Measurements from ENCODE around the gene NOTCH2.

The NOTCH2 gene

GRCh38 chr1:119947468-119947867 lies 122.0 kb downstream of the NOTCH2 start:
- no peaks in the 10 kb centered on the region for H3K9me3 Mint-ChIP-seq (ENCODE audit: low read depth)
- no peak overlapping the region for H3K27ac Mint-ChIP-seq
- H3K4me1 Mint-ChIP-seq (ENCODE audit: low read depth) = no peaks in the 10 kb centered on the region
- H3K27me3 Mint-ChIP-seq = no peaks in the 10 kb centered on the region
- H3K4me3 Mint-ChIP-seq = no peak overlapping the region
- H3K36me3 Mint-ChIP-seq = peaks cover 8% of the 10 kb centered on the region

GRCh38 chr1:119946724-119947123 lies 122.7 kb downstream of the NOTCH2 start:
- no peaks in the 10 kb centered on the region for H3K27me3 Mint-ChIP-seq
- H3K9me3 Mint-ChIP-seq (ENCODE audit: low read depth) = no peaks in the 10 kb centered on the region
- peaks cover 8% of the 10 kb centered on the region for H3K36me3 Mint-ChIP-seq
- no peak overlapping the region for H3K4me3 Mint-ChIP-seq
- peaks cover 2% of the 10 kb centered on the region for H3K4me1 Mint-ChIP-seq (ENCODE audit: low read depth)
- no peak overlapping the region for H3K27ac Mint-ChIP-seq

- peaks cover 14% of the 10 kb centered on the region for H3K4me1 Mint-ChIP-seq (ENCODE audit: low read depth)
- H3K27me3 Mint-ChIP-seq = no peaks in the 10 kb centered on the region
- H3K36me3 Mint-ChIP-seq = peaks cover 15% of the 10 kb centered on the region
- H3K9me3 Mint-ChIP-seq (ENCODE audit: low read depth) = no peaks in the 10 kb centered on the region
- H3K27ac Mint-ChIP-seq = no peak overlapping the region
- no peak overlapping the region for H3K4me3 Mint-ChIP-seq
These were observed 126.2 kb downstream of the NOTCH2 start for GRCh38 chr1:119943216-119943615.

- H3K9me3 Mint-ChIP-seq (ENCODE audit: low read depth) = no peaks in the 10 kb centered on the region
- H3K4me3 Mint-ChIP-seq = no peak overlapping the region
- H3K27me3 Mint-ChIP-seq = no peaks in the 10 kb centered on the region
- peaks cover 14% of the 10 kb centered on the region for H3K4me1 Mint-ChIP-seq (ENCODE audit: low read depth)
- H3K27ac Mint-ChIP-seq = no peak overlapping the region
- peaks cover 23% of the 10 kb centered on the region for H3K36me3 Mint-ChIP-seq
These were observed 128.1 kb downstream of the NOTCH2 start for GRCh38 chr1:119941392-119941791.

DNA sequence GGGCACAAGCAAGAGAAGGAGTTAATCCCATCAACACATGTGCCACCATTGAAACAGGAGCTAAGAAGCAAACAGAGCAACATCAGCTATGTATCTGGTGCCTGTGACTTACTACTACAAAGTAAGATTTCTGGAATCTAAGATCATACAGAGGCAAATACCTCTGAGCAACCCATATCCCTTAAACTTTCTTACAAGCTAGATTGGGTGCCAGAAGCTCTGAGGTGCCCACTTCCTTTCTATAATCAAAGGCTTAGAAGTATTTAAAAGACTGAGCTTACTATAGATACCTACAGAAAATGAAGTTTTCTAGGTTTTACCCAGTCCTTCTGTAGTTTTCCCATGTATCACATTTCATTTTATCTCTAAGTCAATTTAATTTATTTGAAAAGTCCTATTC lies 128.8 kb downstream of the NOTCH2 start:
- Mint-ChIP-seq H3K4me1 (ENCODE audit: low read depth) (peaks cover 14% of the 10 kb centered on the region), H3K27me3 (no peaks in the 10 kb centered on the region), H3K27ac (no peak overlapping the region), H3K9me3 (ENCODE audit: low read depth) (no peaks in the 10 kb centered on the region), H3K36me3 (peaks cover 28% of the 10 kb centered on the region), H3K4me3 (no peak overlapping the region)

- Mint-ChIP-seq H3K27me3 (no peaks in the 10 kb centered on the region), H3K27ac (no peak overlapping the region)
These were observed 132.3 kb downstream of the NOTCH2 start for GRCh38 chr1:119937198-119937597.

DNA sequence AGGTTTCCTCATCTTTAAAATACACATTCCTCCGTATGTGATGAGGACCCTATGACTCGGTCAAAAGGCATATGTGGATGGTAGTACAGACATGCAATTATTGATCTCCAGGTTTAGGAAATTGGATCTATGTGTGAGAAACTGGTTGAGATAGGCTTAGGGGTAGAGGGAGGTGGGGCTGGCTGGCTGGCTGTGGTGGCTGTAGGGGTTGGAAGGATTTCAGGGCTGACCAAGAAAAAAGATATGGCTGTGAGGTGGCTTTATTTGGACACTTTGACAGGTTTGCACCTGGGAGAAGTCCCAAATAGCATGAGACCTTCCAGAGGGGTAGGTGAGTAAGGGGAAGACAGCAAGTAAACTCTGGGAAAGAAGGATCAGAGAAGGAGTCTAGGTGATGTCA lies 133.5 kb downstream of the NOTCH2 start:
- H3K9me3 Mint-ChIP-seq (ENCODE audit: low read depth) = no peaks in the 10 kb centered on the region
- H3K36me3 Mint-ChIP-seq = peaks cover 53% of the 10 kb centered on the region
- H3K27ac Mint-ChIP-seq = no peak overlapping the region
- no peak overlapping the region for H3K4me3 Mint-ChIP-seq
- no peaks in the 10 kb centered on the region for H3K27me3 Mint-ChIP-seq
- H3K4me1 Mint-ChIP-seq (ENCODE audit: low read depth) = peaks cover 5% of the 10 kb centered on the region

More at GRCh38 chr1:119937198-119937597, 132.3 kb downstream of the NOTCH2 start:
- no peak overlapping the region for H3K4me3 Mint-ChIP-seq
- no peaks in the 10 kb centered on the region for H3K9me3 Mint-ChIP-seq (ENCODE audit: low read depth)
- H3K4me1 Mint-ChIP-seq (ENCODE audit: low read depth) = peaks cover 14% of the 10 kb centered on the region
- peaks cover 57% of the 10 kb centered on the region for H3K36me3 Mint-ChIP-seq

DNA sequence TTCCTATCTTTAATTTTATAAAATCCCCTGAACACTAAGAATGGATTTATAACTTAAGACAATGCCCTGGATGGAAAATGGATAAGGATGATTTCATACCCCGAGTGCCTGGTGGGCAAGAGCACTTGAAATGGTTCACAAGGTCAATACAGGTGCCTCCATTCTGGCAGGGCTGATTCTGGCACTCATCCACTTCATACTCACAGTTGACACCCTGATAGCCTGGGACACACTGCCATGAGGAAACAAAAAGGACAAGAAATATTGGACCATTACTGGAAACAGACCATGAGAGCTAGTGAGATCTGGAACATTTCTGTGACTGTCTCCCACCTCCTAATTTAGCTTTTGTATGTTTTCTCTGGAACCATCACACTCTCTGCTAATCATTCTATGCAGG lies 134.1 kb downstream of the NOTCH2 start:
- H3K4me1 Mint-ChIP-seq (ENCODE audit: low read depth) = peaks cover 2% of the 10 kb centered on the region
- H3K27me3 Mint-ChIP-seq = no peaks in the 10 kb centered on the region
- no peak overlapping the region for H3K4me3 Mint-ChIP-seq
- H3K9me3 Mint-ChIP-seq (ENCODE audit: low read depth) = no peaks in the 10 kb centered on the region
- no peak overlapping the region for H3K27ac Mint-ChIP-seq
- peaks cover 50% of the 10 kb centered on the region for H3K36me3 Mint-ChIP-seq

- no peak overlapping the region for H3K4me3 Mint-ChIP-seq
- peaks cover 48% of the 10 kb centered on the region for H3K36me3 Mint-ChIP-seq
- no peaks in the 10 kb centered on the region for H3K9me3 Mint-ChIP-seq (ENCODE audit: low read depth)
- H3K27me3 Mint-ChIP-seq = no peaks in the 10 kb centered on the region
- no peak overlapping the region for H3K27ac Mint-ChIP-seq
- no peaks in the 10 kb centered on the region for H3K4me1 Mint-ChIP-seq (ENCODE audit: low read depth)
These were observed 136.1 kb downstream of the NOTCH2 start for GRCh38 chr1:119933397-119933796.

GRCh38 chr1:119929643-119930315 lies 139.7 kb downstream of the NOTCH2 start:
- Mint-ChIP-seq H3K9me3 (ENCODE audit: low read depth) (no peaks in the 10 kb centered on the region), H3K4me3 (no peak overlapping the region), H3K27ac (no peak overlapping the region), H3K27me3 (no peaks in the 10 kb centered on the region), H3K36me3 (peaks cover 28% of the 10 kb centered on the region), H3K4me1 (ENCODE audit: low read depth) (no peaks in the 10 kb centered on the region)

- Mint-ChIP-seq H3K9me3 (ENCODE audit: low read depth) (no peaks in the 10 kb centered on the region), H3K27me3 (no peaks in the 10 kb centered on the region), H3K36me3 (peaks cover 15% of the 10 kb centered on the region), H3K4me1 (ENCODE audit: low read depth) (no peaks in the 10 kb centered on the region), H3K27ac (no peak overlapping the region), H3K4me3 (no peak overlapping the region)
These were observed 142.9 kb downstream of the NOTCH2 start for GRCh38 chr1:119926553-119926952.

- no peaks in the 10 kb centered on the region for H3K4me1 Mint-ChIP-seq (ENCODE audit: low read depth)
- no peaks in the 10 kb centered on the region for H3K9me3 Mint-ChIP-seq (ENCODE audit: low read depth)
- H3K4me3 Mint-ChIP-seq = no peak overlapping the region
- no peak overlapping the region for H3K27ac Mint-ChIP-seq
- H3K27me3 Mint-ChIP-seq = no peaks in the 10 kb centered on the region
- H3K36me3 Mint-ChIP-seq = peaks cover 18% of the 10 kb centered on the region
These were observed 144.2 kb downstream of the NOTCH2 start for GRCh38 chr1:119924948-119925898.

DNA sequence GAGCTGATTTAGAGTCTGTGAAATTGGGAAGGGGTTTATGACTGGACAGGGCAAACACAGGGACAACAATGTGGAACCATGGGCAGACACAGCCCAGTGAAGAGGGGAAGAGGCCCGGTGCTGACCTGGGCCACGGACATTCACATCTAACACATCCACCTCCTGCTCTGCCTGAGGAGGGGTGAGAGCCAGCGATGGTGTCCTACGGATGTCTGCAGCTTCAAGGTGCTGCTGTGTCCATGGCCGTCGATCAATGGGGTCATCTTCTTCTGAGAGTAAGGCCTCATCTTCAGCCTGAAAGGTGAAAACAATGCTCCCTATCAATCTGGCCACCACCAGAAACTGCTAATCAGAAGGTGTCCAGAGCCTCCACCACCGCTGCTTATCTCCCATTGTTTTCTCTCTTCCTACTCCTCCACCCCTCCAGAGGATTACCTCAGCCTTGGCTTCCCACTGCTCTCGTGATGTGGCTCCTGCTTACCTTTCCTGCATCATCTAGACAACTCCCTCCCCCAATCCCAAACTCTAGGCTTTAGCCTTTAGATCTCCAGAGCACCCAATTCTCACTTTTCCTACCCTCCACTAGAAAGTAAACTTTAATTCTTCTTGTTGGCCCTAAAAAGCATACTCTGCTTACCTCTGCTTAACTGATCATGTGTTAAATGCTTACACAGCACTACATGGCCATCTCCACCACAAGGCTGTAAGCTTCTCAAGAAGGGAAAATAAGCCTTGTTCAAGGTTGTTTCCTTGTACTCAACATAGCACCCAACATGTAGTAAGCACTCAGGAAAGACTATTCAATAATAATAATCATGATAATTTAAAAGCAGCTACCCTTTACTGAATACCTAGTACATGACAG lies 149.1 kb downstream of the NOTCH2 start:
- H3K27me3 Mint-ChIP-seq = no peaks in the 10 kb centered on the region
- no peaks in the 10 kb centered on the region for H3K4me1 Mint-ChIP-seq (ENCODE audit: low read depth)
- H3K4me3 Mint-ChIP-seq = no peak overlapping the region
- H3K36me3 Mint-ChIP-seq = peaks cover 19% of the 10 kb centered on the region
- no peak overlapping the region for H3K27ac Mint-ChIP-seq
- H3K9me3 Mint-ChIP-seq (ENCODE audit: low read depth) = no peaks in the 10 kb centered on the region

DNA sequence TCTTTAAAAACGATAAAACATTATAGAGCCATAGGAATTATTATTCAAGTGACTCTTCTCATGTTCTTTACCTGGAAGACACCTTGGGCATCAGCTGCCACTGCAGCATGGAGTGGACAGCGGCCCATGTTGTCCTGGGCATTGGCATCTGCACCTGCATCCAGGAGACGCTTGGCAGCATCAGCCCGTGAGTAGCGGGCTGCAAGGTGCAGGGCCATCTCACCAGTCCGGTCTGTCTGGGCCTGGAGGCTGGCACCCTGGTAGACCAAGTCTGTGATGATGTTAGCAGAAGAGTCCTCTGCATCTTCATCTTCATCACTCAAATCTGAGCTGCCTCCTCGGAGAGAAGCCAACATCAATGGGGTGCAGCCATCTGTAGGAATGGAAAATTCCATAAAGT lies 150.2 kb downstream of the NOTCH2 start:
- Mint-ChIP-seq H3K27me3 (no peaks in the 10 kb centered on the region), H3K27ac (no peak overlapping the region), H3K9me3 (ENCODE audit: low read depth) (no peaks in the 10 kb centered on the region), H3K4me1 (ENCODE audit: low read depth) (no peaks in the 10 kb centered on the region), H3K4me3 (no peak overlapping the region), H3K36me3 (peaks cover 22% of the 10 kb centered on the region)

- Mint-ChIP-seq H3K27ac (no peak overlapping the region), H3K36me3 (peaks cover 26% of the 10 kb centered on the region), H3K4me1 (ENCODE audit: low read depth) (no peaks in the 10 kb centered on the region), H3K4me3 (no peak overlapping the region), H3K9me3 (ENCODE audit: low read depth) (no peaks in the 10 kb centered on the region), H3K27me3 (no peaks in the 10 kb centered on the region)
These were observed 151.2 kb downstream of the NOTCH2 start for GRCh38 chr1:119918301-119918700.
